OCI-LY7 (cell line): ENCODE measurements around the gene EBLN2.

Source experiments
- CTCF ChIP-seq: fragments of 200-600 bp; sonication (generic); conservative IDR thresholded peaks from 2 replicates; pipeline ENCODE4 v1.5.1; 2014; ENCODE audit warnings: mild to moderate bottlenecking, antibody characterized with exemption, low read length, moderate library complexity, mixed read lengths
- EZH2phosphoT487 ChIP-seq: fragments of 200-600 bp; sonication (generic); IDR thresholded peaks from 2 replicates; pipeline ENCODE4 v1.6.1; 2018; ENCODE audit warnings: low read depth, borderline replicate concordance, mild to moderate bottlenecking, mixed run types, antibody characterized with exemption, low read length, moderate library complexity, mixed read lengths

DNA sequence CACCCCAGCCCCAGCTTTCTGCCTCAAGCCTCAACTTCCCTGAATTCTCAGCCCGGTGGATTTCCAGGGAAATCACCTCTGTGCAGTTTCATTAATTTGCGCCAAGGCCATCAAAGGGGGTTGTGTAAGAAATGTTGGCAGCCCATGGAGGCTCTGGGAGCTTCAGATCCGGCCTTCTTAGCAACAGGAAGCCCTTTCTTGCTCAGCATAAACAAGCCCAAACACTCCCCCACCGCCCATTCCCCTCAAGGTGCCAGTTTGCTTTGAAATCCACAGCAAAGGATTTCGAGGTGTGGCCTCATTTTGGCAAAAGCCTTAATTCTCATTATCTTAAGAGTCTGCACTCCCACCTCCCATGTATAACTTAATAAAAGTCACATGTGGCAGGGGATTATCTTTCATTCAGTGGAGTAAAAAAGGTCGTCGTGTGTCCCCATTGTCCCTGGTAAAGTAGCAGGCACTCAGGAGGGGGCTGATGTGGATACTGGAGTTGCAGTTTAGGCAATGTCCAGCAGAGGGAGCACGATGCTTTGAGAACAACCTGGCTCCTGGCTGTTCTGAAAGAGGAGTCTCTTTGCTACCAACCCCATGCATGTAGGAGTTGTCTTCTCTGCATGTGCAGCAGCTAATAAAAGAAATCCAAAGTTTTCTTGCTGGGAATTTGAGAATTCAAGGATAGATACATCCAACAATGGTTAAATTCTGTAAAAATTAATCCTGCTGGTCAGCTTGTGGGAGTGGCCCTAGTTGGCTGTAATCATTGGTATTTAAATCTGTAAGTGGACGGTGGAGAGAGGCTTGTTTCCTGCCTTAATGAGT is 39.5 kb downstream of the EBLN2 start:
- peak; percentile 94 for TF ChIP-seq CTCF
- TF ChIP-seq EZH2phosphoT487: no peak
